Measurements from ENCODE around the gene IQCC. TPM values are rescaled to one million over a fixed set of nuclear protein-coding genes. Genes with fewer than 3 reads are reported as not detected.
"Not testable (repeated sequence)": the region's sequence is repeated elsewhere in the genome, so short reads cannot be mapped to it uniquely, and the experiment has no call there.

The IQCC gene
- total RNA-seq (3.2 TPM), polyA plus RNA-seq (1.8 TPM)

- Histone ChIP-seq H3K36me3 (ENCODE audit: insufficient read depth) (no peaks in the 10 kb centered on the region), H3K27ac (ENCODE audit: low read depth) (no peak within 1 kb of the TSS), H3K4me1 (ENCODE audit: insufficient read depth) (no peaks in the 10 kb centered on the region), H3K4me3 (ENCODE audit: low read depth, low read length) (peak within 1 kb of the TSS; percentile 50)
- WGBS, result 2% methylated on average over 77 of the region's 77 CpGs
- DNase-seq (ENCODE audit: extremely low spot score), result peak; percentile 69
Measured at GRCh38 chr1:32205401-32206370, at the start of gene IQCC. IQCC (plus strand) TSS chr1:32205671; CDS start chr1:32205682, 11 bp downstream.

- no peak for DNase-seq (ENCODE audit: extremely low spot score)
- 78% methylated on average over 3 of the region's 3 CpGs for WGBS
- H3K4me1 ChIP-seq (ENCODE audit: insufficient read depth), result no peaks in the 10 kb centered on the region
- H3K36me3 ChIP-seq (ENCODE audit: insufficient read depth), result peaks cover 17% of the 10 kb centered on the region
- no peak overlapping the region for H3K27ac ChIP-seq (ENCODE audit: low read depth)
- H3K4me3 ChIP-seq (ENCODE audit: low read depth, low read length), result no peak overlapping the region
Measured at GRCh38 chr1:32159189-32159588, 46.3 kb upstream of the IQCC start.

- Histone ChIP-seq H3K4me1 (ENCODE audit: insufficient read depth) (no peaks in the 10 kb centered on the region), H3K36me3 (ENCODE audit: insufficient read depth) (peaks cover 7% of the 10 kb centered on the region), H3K4me3 (ENCODE audit: low read depth, low read length) (no peak overlapping the region), H3K27ac (ENCODE audit: low read depth) (no peak overlapping the region)
- WGBS, result 93% methylated on average over 2 of the region's 2 CpGs
- no peak for DNase-seq (ENCODE audit: extremely low spot score)
Measured at GRCh38 chr1:32163405-32163804, 42.1 kb upstream of the IQCC start.

- DNase-seq (ENCODE audit: extremely low spot score); H3K36me3 ChIP-seq (ENCODE audit: insufficient read depth); H3K27ac ChIP-seq (ENCODE audit: low read depth); H3K4me3 ChIP-seq (ENCODE audit: low read depth, low read length); H3K4me1 ChIP-seq (ENCODE audit: insufficient read depth): not testable (repeated sequence)
- 94% methylated on average over 10 of the region's 10 CpGs for WGBS
Measured at GRCh38 chr1:32165633-32166032, 39.8 kb upstream of the IQCC start.

- 79% methylated on average over 4 of the region's 4 CpGs for WGBS
- Histone ChIP-seq H3K27ac (ENCODE audit: low read depth) (no peak overlapping the region), H3K36me3 (ENCODE audit: insufficient read depth) (peaks cover 8% of the 10 kb centered on the region), H3K4me3 (ENCODE audit: low read depth, low read length) (no peak overlapping the region), H3K4me1 (ENCODE audit: insufficient read depth) (no peaks in the 10 kb centered on the region)
- DNase-seq (ENCODE audit: extremely low spot score), result no peak
Measured at GRCh38 chr1:32170991-32171390, 34.5 kb upstream of the IQCC start.

GRCh38 chr1:32172621-32173245 lies 32.7 kb upstream of the IQCC start:
- H3K4me3 ChIP-seq (ENCODE audit: low read depth, low read length), result no peak overlapping the region
- peaks cover 6% of the 10 kb centered on the region for H3K36me3 ChIP-seq (ENCODE audit: insufficient read depth)
- H3K4me1 ChIP-seq (ENCODE audit: insufficient read depth), result no peaks in the 10 kb centered on the region
- DNase-seq (ENCODE audit: extremely low spot score), result no peak
- no peak overlapping the region for H3K27ac ChIP-seq (ENCODE audit: low read depth)
- WGBS, result 100% methylated on average over 1 of the region's 1 CpG

- Histone ChIP-seq H3K27ac (ENCODE audit: low read depth) (peak overlapping the region; percentile 24), H3K36me3 (ENCODE audit: insufficient read depth) (no peaks in the 10 kb centered on the region), H3K4me1 (ENCODE audit: insufficient read depth) (no peaks in the 10 kb centered on the region), H3K4me3 (ENCODE audit: low read depth, low read length) (no peak overlapping the region)
- no peak for DNase-seq (ENCODE audit: extremely low spot score)
- 77% methylated on average over 7 of the region's 7 CpGs for WGBS
Measured at GRCh38 chr1:32178380-32179192, 26.9 kb upstream of the IQCC start.

- WGBS, result 7% methylated on average over 7 of the region's 7 CpGs
- H3K4me3 ChIP-seq (ENCODE audit: low read depth, low read length), result peak overlapping the region; percentile 58
- H3K36me3 ChIP-seq (ENCODE audit: insufficient read depth), result no peaks in the 10 kb centered on the region
- no peak for DNase-seq (ENCODE audit: extremely low spot score)
- H3K4me1 ChIP-seq (ENCODE audit: insufficient read depth), result no peaks in the 10 kb centered on the region
- H3K27ac ChIP-seq (ENCODE audit: low read depth), result peak overlapping the region; percentile 24
Measured at GRCh38 chr1:32179193-32179442, 26.4 kb upstream of the IQCC start.

- Histone ChIP-seq H3K36me3 (ENCODE audit: insufficient read depth) (no peaks in the 10 kb centered on the region), H3K27ac (ENCODE audit: low read depth) (peak within 1 kb of the TSS; percentile 90), H3K4me3 (ENCODE audit: low read depth, low read length) (peak within 1 kb of the TSS; percentile 58), H3K4me1 (ENCODE audit: insufficient read depth) (no peaks in the 10 kb centered on the region)
- WGBS, result under 1% methylated on average over 79 of the region's 79 CpGs
- DNase-seq (ENCODE audit: extremely low spot score), result peak; percentile 82
Measured at GRCh38 chr1:32179443-32180185, 25.9 kb upstream of the IQCC start, which contains the start of gene TXLNA. TXLNA (plus strand) TSS chr1:32179675; CDS start chr1:32180346, 671 bp downstream.

GRCh38 chr1:32180186-32181060 lies 25.0 kb upstream of the IQCC start:
- peak overlapping the region; percentile 86 for H3K27ac ChIP-seq (ENCODE audit: low read depth)
- H3K4me3 ChIP-seq (ENCODE audit: low read depth, low read length), result peak overlapping the region; percentile 58
- WGBS, result 3% methylated on average over 36 of the region's 36 CpGs
- no peak for DNase-seq (ENCODE audit: extremely low spot score)
- no peaks in the 10 kb centered on the region for H3K36me3 ChIP-seq (ENCODE audit: insufficient read depth)
- H3K4me1 ChIP-seq (ENCODE audit: insufficient read depth), result no peaks in the 10 kb centered on the region

- H3K27ac ChIP-seq (ENCODE audit: low read depth), result no peak overlapping the region
- H3K36me3 ChIP-seq (ENCODE audit: insufficient read depth), result no peaks in the 10 kb centered on the region
- 61% methylated on average over 9 of the region's 9 CpGs for WGBS
- no peak for DNase-seq (ENCODE audit: extremely low spot score)
- no peak overlapping the region for H3K4me3 ChIP-seq (ENCODE audit: low read depth, low read length)
- H3K4me1 ChIP-seq (ENCODE audit: insufficient read depth), result no peaks in the 10 kb centered on the region
Measured at GRCh38 chr1:32181065-32181464, 24.4 kb upstream of the IQCC start.

GRCh38 chr1:32181563-32181962 lies 23.9 kb upstream of the IQCC start:
- DNase-seq (ENCODE audit: extremely low spot score), result no peak
- H3K4me1 ChIP-seq (ENCODE audit: insufficient read depth), result peaks cover 2% of the 10 kb centered on the region
- no peaks in the 10 kb centered on the region for H3K36me3 ChIP-seq (ENCODE audit: insufficient read depth)
- H3K4me3 ChIP-seq (ENCODE audit: low read depth, low read length), result no peak overlapping the region
- no peak overlapping the region for H3K27ac ChIP-seq (ENCODE audit: low read depth)
- 81% methylated on average over 5 of the region's 5 CpGs for WGBS
